WTC11 (cell line): Measurements from ENCODE around the gene DNLZ.
"Not testable (repeated sequence)": the region's sequence is repeated elsewhere in the genome, so short reads cannot be mapped to it uniquely, and the experiment has no call there.

ENCODE experiments used
- ATF1 ChIP-seq: sonication (generic); formaldehyde crosslinking; IDR thresholded peaks from 2 replicates; pipeline ENCODE4 v1.8.1; 2023; ENCODE audit warnings: mild to moderate bottlenecking, moderate library complexity, missing genetic modification reagents
- ELF4 ChIP-seq: sonication (generic); formaldehyde crosslinking; IDR thresholded peaks from 2 replicates; pipeline ENCODE4 v1.8.1; 2022; ENCODE audit warnings: low read depth, mild to moderate bottlenecking, moderate library complexity, missing genetic modification reagents
- FOXJ3 ChIP-seq: sonication (generic); formaldehyde crosslinking; IDR thresholded peaks from 2 replicates; pipeline ENCODE4 v1.9.0; 2021; ENCODE audit warnings: missing genetic modification reagents, mild to moderate bottlenecking, borderline replicate concordance
- KAT7 ChIP-seq: sonication (generic); formaldehyde crosslinking; IDR thresholded peaks from 2 replicates; pipeline ENCODE4 v1.8.1; 2023; ENCODE audit warnings: missing genetic modification reagents, mild to moderate bottlenecking, borderline replicate concordance
- TCF7 ChIP-seq: sonication (generic); formaldehyde crosslinking; IDR thresholded peaks from 2 replicates; pipeline ENCODE4 v1.8.0; 2022; ENCODE audit warnings: mild to moderate bottlenecking, low read depth, missing genetic modification reagents, moderate library complexity
- ZNF396 ChIP-seq: fragments of 250-450 bp; sonication (Bioruptor Pico); IDR thresholded peaks from 2 replicates; pipeline ENCODE4 v1.8.0; 2021; ENCODE audit warnings: mild to moderate bottlenecking, moderate library complexity, borderline replicate concordance
- TF ChIP-seq, protein P1 (sequence below): sonication (generic); formaldehyde crosslinking; IDR thresholded peaks from 2 replicates; pipeline ENCODE4 v1.8.0; 2022; ENCODE audit warnings: missing genetic modification reagents
- TF ChIP-seq, protein P2 (sequence below): sonication (generic); formaldehyde crosslinking; IDR thresholded peaks from 2 replicates; pipeline ENCODE4 v1.8.0; 2023; ENCODE audit warnings: missing genetic modification reagents
- TF ChIP-seq, protein P3 (sequence below): sonication (generic); formaldehyde crosslinking; IDR thresholded peaks from 2 replicates; pipeline ENCODE4 v1.8.1; 2023; ENCODE audit warnings: mild to moderate bottlenecking, missing genetic modification reagents, moderate library complexity
- TF ChIP-seq, protein P4 (sequence below): fragments of 200-600 bp; IDR thresholded peaks from 2 replicates; pipeline ENCODE4 v1.8.0; 2022; ENCODE audit warnings: antibody characterized with exemption
- TF ChIP-seq, protein P5 (sequence below): sonication (generic); formaldehyde crosslinking; IDR thresholded peaks from 2 replicates; pipeline ENCODE4 v1.8.1; 2022; ENCODE audit warnings: low read depth, missing genetic modification reagents, borderline replicate concordance
- TF ChIP-seq, protein P6 (sequence below): sonication (generic); formaldehyde crosslinking; IDR thresholded peaks from 2 replicates; pipeline ENCODE4 v1.8.1; 2023; ENCODE audit warnings: mild to moderate bottlenecking, missing genetic modification reagents, moderate library complexity
- TF ChIP-seq, protein P7 (sequence below): sonication (generic); formaldehyde crosslinking; IDR thresholded peaks from 2 replicates; pipeline ENCODE4 v1.8.1; 2023; ENCODE audit warnings: mild to moderate bottlenecking, missing genetic modification reagents

DNA sequence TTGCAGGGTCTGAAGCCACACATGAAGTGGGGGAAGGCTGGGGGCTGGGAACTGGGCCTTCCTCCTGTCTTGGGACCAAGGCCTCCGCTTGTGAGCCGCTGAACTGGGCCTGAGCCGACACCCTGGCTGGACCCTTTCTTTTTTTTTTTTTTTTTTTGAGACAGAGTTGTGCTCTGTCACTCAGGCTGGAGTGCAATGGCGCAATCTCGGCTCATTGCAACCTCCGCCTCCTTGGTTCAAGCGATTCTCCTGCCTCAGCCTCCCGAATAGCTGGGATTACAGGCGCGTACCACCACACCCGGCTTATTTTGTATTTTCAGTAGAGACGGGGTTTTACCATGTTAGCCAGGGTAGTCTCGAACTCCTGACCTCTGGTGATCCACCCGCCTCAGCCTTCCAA is 44.3 kb downstream of the DNLZ start:
- TF ChIP-seq, protein P1, sequence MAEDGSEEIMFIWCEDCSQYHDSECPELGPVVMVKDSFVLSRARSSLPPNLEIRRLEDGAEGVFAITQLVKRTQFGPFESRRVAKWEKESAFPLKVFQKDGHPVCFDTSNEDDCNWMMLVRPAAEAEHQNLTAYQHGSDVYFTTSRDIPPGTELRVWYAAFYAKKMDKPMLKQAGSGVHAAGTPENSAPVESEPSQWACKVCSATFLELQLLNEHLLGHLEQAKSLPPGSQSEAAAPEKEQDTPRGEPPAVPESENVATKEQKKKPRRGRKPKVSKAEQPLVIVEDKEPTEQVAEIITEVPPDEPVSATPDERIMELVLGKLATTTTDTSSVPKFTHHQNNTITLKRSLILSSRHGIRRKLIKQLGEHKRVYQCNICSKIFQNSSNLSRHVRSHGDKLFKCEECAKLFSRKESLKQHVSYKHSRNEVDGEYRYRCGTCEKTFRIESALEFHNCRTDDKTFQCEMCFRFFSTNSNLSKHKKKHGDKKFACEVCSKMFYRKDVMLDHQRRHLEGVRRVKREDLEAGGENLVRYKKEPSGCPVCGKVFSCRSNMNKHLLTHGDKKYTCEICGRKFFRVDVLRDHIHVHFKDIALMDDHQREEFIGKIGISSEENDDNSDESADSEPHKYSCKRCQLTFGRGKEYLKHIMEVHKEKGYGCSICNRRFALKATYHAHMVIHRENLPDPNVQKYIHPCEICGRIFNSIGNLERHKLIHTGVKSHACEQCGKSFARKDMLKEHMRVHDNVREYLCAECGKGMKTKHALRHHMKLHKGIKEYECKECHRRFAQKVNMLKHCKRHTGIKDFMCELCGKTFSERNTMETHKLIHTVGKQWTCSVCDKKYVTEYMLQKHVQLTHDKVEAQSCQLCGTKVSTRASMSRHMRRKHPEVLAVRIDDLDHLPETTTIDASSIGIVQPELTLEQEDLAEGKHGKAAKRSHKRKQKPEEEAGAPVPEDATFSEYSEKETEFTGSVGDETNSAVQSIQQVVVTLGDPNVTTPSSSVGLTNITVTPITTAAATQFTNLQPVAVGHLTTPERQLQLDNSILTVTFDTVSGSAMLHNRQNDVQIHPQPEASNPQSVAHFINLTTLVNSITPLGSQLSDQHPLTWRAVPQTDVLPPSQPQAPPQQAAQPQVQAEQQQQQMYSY = not testable (repeated sequence)
- not testable (repeated sequence) for TF ChIP-seq TCF7; FOXJ3 (CRISPR knock-in tag); KAT7; ZNF396; ATF1 (CRISPR knock-in tag); ELF4 (CRISPR knock-in tag)
- TF ChIP-seq, protein P2, sequence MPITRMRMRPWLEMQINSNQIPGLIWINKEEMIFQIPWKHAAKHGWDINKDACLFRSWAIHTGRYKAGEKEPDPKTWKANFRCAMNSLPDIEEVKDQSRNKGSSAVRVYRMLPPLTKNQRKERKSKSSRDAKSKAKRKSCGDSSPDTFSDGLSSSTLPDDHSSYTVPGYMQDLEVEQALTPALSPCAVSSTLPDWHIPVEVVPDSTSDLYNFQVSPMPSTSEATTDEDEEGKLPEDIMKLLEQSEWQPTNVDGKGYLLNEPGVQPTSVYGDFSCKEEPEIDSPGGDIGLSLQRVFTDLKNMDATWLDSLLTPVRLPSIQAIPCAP (CRISPR knock-in tag) = not testable (repeated sequence)
- TF ChIP-seq, protein P3, sequence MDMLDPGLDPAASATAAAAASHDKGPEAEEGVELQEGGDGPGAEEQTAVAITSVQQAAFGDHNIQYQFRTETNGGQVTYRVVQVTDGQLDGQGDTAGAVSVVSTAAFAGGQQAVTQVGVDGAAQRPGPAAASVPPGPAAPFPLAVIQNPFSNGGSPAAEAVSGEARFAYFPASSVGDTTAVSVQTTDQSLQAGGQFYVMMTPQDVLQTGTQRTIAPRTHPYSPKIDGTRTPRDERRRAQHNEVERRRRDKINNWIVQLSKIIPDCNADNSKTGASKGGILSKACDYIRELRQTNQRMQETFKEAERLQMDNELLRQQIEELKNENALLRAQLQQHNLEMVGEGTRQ = not testable (repeated sequence)
- TF ChIP-seq, protein P4, sequence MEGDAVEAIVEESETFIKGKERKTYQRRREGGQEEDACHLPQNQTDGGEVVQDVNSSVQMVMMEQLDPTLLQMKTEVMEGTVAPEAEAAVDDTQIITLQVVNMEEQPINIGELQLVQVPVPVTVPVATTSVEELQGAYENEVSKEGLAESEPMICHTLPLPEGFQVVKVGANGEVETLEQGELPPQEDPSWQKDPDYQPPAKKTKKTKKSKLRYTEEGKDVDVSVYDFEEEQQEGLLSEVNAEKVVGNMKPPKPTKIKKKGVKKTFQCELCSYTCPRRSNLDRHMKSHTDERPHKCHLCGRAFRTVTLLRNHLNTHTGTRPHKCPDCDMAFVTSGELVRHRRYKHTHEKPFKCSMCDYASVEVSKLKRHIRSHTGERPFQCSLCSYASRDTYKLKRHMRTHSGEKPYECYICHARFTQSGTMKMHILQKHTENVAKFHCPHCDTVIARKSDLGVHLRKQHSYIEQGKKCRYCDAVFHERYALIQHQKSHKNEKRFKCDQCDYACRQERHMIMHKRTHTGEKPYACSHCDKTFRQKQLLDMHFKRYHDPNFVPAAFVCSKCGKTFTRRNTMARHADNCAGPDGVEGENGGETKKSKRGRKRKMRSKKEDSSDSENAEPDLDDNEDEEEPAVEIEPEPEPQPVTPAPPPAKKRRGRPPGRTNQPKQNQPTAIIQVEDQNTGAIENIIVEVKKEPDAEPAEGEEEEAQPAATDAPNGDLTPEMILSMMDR = not testable (repeated sequence)
- TF ChIP-seq, protein P5, sequence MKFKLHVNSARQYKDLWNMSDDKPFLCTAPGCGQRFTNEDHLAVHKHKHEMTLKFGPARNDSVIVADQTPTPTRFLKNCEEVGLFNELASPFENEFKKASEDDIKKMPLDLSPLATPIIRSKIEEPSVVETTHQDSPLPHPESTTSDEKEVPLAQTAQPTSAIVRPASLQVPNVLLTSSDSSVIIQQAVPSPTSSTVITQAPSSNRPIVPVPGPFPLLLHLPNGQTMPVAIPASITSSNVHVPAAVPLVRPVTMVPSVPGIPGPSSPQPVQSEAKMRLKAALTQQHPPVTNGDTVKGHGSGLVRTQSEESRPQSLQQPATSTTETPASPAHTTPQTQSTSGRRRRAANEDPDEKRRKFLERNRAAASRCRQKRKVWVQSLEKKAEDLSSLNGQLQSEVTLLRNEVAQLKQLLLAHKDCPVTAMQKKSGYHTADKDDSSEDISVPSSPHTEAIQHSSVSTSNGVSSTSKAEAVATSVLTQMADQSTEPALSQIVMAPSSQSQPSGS (CRISPR knock-in tag) = not testable (repeated sequence)
- TF ChIP-seq, protein P6, sequence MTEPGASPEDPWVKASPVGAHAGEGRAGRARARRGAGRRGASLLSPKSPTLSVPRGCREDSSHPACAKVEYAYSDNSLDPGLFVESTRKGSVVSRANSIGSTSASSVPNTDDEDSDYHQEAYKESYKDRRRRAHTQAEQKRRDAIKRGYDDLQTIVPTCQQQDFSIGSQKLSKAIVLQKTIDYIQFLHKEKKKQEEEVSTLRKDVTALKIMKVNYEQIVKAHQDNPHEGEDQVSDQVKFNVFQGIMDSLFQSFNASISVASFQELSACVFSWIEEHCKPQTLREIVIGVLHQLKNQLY (CRISPR knock-in tag) = not testable (repeated sequence)
- TF ChIP-seq, protein P7, sequence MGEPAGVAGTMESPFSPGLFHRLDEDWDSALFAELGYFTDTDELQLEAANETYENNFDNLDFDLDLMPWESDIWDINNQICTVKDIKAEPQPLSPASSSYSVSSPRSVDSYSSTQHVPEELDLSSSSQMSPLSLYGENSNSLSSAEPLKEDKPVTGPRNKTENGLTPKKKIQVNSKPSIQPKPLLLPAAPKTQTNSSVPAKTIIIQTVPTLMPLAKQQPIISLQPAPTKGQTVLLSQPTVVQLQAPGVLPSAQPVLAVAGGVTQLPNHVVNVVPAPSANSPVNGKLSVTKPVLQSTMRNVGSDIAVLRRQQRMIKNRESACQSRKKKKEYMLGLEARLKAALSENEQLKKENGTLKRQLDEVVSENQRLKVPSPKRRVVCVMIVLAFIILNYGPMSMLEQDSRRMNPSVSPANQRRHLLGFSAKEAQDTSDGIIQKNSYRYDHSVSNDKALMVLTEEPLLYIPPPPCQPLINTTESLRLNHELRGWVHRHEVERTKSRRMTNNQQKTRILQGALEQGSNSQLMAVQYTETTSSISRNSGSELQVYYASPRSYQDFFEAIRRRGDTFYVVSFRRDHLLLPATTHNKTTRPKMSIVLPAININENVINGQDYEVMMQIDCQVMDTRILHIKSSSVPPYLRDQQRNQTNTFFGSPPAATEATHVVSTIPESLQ (CRISPR knock-in tag) = not testable (repeated sequence)
